GM10248 (cell line): ENCODE data around the gene AVPR2.

ENCODE experiments used
- CTCF ChIA-PET: fragments of 300-600 bp; sonication (Branson Sonifier 250); formaldehyde crosslinking; extraction: SDS; loops from one replicate; lab custom pipeline; 2021; ENCODE audit warnings: antibody characterized with exemption; lab: Yijun Ruan, JAX
- POLR2A ChIA-PET: fragments of 350-650 bp; sonication (Branson Sonifier 250); formaldehyde crosslinking; extraction: SDS; loops from one replicate; lab custom pipeline; 2020; ENCODE audit warnings: antibody characterized with exemption; lab: Yijun Ruan, JAX
- DNase-seq: peaks from one replicate; pipeline ENCODE4 v3.0.0; 2012; ENCODE audit errors: extremely low spot score
- TF ChIP-seq, protein P1 (sequence below): IDR thresholded peaks from 2 replicates; pipeline ENCODE4 v1.5.1; 2012; ENCODE audit warnings: mild to moderate bottlenecking, low read depth; ENCODE audit errors: extremely low read depth, missing control alignments, control extremely low read depth

AVPR2 gene

DNA sequence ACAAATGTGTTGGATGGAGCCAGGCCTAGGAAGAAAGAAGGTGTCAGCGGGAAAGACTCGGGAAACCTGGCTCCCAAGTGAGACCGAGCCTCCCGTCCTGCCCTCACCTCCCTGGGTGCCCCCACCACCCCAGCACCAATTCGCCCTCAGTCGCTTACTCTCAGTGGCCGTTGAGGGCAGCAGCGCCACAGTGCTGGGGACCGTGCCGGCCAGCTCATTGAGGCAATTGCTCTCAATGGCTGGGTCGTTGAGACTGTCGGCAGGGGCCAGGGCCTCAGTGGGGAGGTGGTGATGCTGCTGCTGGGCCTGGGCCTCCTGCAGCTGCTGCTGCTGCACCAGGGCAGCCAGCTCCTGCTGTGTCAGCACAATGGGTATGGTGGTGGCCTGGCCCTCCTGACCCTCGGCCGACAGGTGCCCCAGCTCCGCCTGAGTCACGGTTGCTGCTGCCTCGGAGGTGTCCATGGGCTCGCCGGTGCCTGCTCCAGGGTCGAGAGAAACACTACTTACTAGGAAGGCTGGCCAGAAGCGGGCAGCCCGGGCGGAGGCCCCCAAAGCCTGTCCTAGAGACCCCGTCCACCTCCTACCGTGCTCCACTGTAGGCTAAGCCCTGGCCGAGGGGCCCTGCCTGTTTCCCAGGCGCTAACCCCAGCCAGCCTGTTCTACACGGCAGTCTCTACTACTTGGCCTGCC, 47.4 kb downstream of the AVPR2 start:
- POLR2A ChIA-PET, result no interaction called here
- CTCF ChIA-PET, result interaction anchor here (1.0 to 10.9 kb wide), 7 partner anchors 12 to 267 kb away, joined by 3 to 187 read pairs (median 3); partner anchors contain the start of genes ARHGAP4, HCFC1, PLXNB3 and SLC6A8
- TF ChIP-seq, protein P1, sequence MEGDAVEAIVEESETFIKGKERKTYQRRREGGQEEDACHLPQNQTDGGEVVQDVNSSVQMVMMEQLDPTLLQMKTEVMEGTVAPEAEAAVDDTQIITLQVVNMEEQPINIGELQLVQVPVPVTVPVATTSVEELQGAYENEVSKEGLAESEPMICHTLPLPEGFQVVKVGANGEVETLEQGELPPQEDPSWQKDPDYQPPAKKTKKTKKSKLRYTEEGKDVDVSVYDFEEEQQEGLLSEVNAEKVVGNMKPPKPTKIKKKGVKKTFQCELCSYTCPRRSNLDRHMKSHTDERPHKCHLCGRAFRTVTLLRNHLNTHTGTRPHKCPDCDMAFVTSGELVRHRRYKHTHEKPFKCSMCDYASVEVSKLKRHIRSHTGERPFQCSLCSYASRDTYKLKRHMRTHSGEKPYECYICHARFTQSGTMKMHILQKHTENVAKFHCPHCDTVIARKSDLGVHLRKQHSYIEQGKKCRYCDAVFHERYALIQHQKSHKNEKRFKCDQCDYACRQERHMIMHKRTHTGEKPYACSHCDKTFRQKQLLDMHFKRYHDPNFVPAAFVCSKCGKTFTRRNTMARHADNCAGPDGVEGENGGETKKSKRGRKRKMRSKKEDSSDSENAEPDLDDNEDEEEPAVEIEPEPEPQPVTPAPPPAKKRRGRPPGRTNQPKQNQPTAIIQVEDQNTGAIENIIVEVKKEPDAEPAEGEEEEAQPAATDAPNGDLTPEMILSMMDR, result no peak
- DNase-seq, result no peak

DNA sequence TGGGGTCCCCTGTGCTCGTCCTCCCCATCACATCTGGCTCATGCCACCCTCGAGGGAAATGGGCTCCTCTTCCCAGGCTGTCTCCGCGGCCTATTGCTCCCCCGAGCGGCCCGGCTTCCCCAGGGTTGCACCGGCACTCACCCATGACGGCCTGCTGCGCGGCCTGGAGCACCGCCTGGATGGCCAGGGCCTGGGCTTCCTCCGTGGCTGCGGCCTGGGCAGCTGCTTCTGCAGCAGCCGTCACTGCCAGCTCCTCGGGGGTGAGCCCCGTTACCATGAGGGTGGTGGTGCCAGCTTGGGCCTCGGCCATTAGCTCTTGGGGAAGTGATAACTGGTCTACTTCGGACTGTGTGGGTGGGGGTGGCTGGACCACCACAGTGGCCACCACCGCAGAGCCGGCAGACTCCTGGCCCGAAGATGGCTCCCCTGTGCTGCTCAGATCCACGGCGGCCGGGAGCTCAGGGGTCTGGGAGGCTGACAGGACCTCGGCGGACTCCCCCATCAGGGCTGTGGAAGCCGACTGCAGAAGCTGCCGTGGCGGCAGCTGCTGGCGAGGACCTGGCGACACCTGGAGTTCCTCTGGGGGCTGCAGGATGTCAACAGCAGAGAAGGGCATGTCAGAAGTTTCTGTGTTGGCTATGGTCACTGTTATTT, 48.0 kb downstream of the AVPR2 start:
- ChIA-PET POLR2A (no interaction called here), CTCF (interaction anchor here (1.0 to 10.9 kb wide), 5 partner anchors 12 to 268 kb away, joined by 3 to 187 read pairs (median 6); partner anchors contain the start of genes ARHGAP4 and HCFC1)
- TF ChIP-seq, protein P1, result no peak
- DNase-seq, result no peak

DNA sequence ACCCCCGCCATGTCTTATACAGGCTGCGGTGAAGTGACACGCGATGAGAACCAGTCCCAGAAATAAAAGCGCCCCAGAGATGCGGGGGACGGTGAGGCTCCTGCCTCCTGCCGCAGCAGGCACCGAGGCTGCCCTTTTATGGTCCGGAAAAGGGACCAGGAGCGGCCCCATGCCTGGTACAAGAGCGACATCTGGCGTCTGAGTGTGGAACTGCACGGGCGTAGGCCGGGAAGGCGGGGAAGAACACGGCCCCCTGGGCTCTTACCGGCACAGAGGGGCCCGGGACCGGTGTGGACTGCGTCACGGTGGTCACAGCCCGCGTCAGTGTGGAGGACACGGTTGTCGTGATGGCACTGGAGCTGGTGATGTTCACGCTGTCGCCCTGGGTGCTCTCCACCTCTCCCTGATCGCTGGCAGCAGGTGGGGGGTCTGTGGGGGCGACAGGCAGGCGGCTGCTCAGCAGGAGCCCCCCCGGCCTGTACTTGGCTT, 48.9 kb downstream of the AVPR2 start:
- CTCF ChIA-PET, result interaction anchor here (0.6 to 10.9 kb wide), 5 partner anchors 11 to 269 kb away, joined by 3 to 187 read pairs (median 4); partner anchors contain the start of genes ARHGAP4 and HCFC1
- TF ChIP-seq, protein P1, result peak; percentile 72
- DNase-seq, result peak; percentile 86
- POLR2A ChIA-PET, result no interaction called here

DNA sequence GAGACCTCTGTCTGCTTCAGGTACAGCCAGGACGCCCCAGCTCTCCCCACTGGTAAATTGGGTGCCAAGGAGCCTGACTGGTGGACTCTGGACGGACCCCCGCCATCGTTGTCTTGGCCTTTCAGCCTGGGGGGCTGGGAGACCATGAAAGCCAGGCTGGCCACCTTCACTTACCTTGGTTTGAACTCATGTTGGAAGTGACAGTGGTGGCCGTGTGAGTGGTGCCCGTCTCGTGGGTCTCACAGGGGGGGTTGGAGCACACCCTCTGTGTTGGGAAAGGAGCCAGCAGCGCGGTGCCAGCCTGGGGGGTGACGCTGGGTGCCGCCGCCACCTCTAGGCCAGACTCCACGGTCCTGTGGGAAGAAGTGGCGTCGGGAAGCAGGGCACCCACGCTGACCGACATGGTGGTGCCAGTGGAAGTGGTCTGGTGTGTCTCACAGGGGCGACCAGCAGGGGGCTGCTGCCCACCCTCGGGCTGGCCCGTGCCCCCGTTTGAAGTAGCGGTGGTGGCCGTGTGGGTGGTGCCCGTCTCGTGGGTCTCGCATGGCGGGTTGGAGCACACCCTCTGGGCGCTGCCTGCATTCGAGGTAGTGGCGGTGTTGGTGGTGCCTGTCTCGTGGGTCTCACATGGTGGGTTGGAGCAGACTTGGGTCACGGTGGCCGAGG, 49.6 kb downstream of the AVPR2 start:
- CTCF ChIA-PET, result interaction anchor here (0.6 to 10.9 kb wide), 4 partner anchors 11 to 191 kb away, joined by 3 to 187 read pairs (median 70); partner anchors contain the start of genes ARHGAP4 and HCFC1

DNA sequence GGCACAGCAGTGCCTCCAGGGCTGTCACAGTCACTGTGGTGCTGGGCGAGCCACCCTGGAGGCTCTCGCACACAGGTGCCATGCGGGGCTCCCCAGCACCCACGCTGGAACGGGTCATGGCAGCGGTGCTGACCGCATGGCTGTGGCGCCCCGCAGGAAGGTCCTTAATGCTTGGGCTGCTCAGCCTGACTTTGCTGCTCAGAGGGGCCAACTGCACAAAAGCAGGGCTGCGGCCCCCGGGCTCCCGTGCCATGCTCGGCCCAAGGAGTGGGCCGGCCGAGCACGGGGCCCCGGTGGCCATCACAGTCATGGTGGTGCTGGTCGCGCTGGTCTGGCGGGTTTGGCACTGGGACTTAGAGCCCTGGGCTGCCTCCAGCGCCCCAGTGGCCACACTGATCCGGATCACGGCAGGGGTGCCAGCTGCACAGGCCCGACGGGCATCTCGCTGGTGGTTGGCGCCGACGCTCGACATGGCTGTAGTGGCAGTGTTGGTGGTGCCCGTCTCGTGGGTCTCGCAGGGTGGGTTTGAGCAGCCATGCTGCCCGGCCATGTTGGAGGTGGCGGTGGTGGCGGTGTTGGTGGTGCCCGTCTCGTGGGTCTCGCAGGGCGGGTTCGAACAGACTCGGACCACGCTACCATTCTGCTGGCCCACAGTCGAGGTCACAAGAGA, 50.2 kb downstream of the AVPR2 start:
- CTCF ChIA-PET, result no interaction called here

More for the DNA sequence above, 49.6 kb downstream of the AVPR2 start:
- TF ChIP-seq, protein P1, result no peak
- DNase-seq, result no peak
- POLR2A ChIA-PET, result no interaction called here

More for the DNA sequence above, 50.2 kb downstream of the AVPR2 start:
- POLR2A ChIA-PET, result no interaction called here
- DNase-seq, result no peak
- TF ChIP-seq, protein P1, result no peak
